WTC11 (cell line): ENCODE measurements around the gene NKAIN2. TPM values are rescaled to one million over a fixed set of nuclear protein-coding genes. Genes with fewer than 3 reads are reported as not detected.

ENCODE experiments used
- ATAC-seq: fragments of 200-7000 bp; cut with Tn5 transposase; 2 replicates; pipeline ENCODE4 v1.10.0; 2021; ENCODE audit warnings: mild to moderate bottlenecking, moderate library complexity
- CTCF ChIA-PET: fragments of 300-600 bp; sonication (Branson Sonifier 250); formaldehyde crosslinking; loops from one replicate; lab custom pipeline; 2021; ENCODE audit warnings: antibody characterized with exemption; lab: Charles Lee
- POLR2A ChIA-PET: fragments of 350-600 bp; sonication (Branson Sonifier 250); formaldehyde crosslinking; loops from one replicate; lab custom pipeline; 2021; ENCODE audit warnings: antibody characterized with exemption; lab: Charles Lee
- DNase-seq: peaks from one replicate; pipeline ENCODE4 v3.0.0; 2021; ENCODE audit warnings: low spot score
- H3K27ac Mint-ChIP-seq: 2 replicates; pipeline ENCODE4 v1.8.0; 2021; ENCODE audit warnings: mixed read lengths
- H3K27me3 Mint-ChIP-seq: 2 replicates; pipeline ENCODE4 v1.8.0; 2021; ENCODE audit warnings: low read depth, mild to moderate bottlenecking, moderate library complexity, mixed read lengths
- H3K36me3 Mint-ChIP-seq: 2 replicates; pipeline ENCODE4 v1.8.0; 2021; ENCODE audit warnings: mixed read lengths
- H3K4me1 Mint-ChIP-seq: 2 replicates; pipeline ENCODE4 v1.8.0; 2022; ENCODE audit warnings: mixed read lengths
- H3K4me3 Mint-ChIP-seq: 2 replicates; pipeline ENCODE4 v1.8.0; 2021; ENCODE audit warnings: mild to moderate bottlenecking, moderate library complexity, mixed read lengths
- H3K9me3 Mint-ChIP-seq: 2 replicates; pipeline ENCODE4 v1.8.0; 2021; ENCODE audit warnings: mixed read lengths
- ATF1 ChIP-seq: sonication (generic); formaldehyde crosslinking; IDR thresholded peaks from 2 replicates; pipeline ENCODE4 v1.8.1; 2023; ENCODE audit warnings: mild to moderate bottlenecking, moderate library complexity, missing genetic modification reagents
- CBFB ChIP-seq: sonication (generic); formaldehyde crosslinking; IDR thresholded peaks from 2 replicates; pipeline ENCODE4 v1.8.1; 2022; ENCODE audit warnings: mild to moderate bottlenecking, low read depth, missing genetic modification reagents
- ESRRA ChIP-seq: sonication (generic); formaldehyde crosslinking; IDR thresholded peaks from 2 replicates; pipeline ENCODE4 v1.8.1; 2022; ENCODE audit warnings: mild to moderate bottlenecking, missing genetic modification reagents, borderline replicate concordance
- FOXJ3 ChIP-seq: sonication (generic); formaldehyde crosslinking; IDR thresholded peaks from 2 replicates; pipeline ENCODE4 v1.9.0; 2021; ENCODE audit warnings: missing genetic modification reagents, mild to moderate bottlenecking, borderline replicate concordance
- GTF2I ChIP-seq: fragments of 250-450 bp; sonication (Bioruptor Pico); conservative IDR thresholded peaks from 2 replicates; pipeline ENCODE4 v1.4.0; 2021; ENCODE audit warnings: mild to moderate bottlenecking
- HMGA2 ChIP-seq: fragments of 250-450 bp; sonication (Bioruptor Pico); IDR thresholded peaks from 2 replicates; pipeline ENCODE4 v1.4.0; 2021; ENCODE audit warnings: mild to moderate bottlenecking, moderate library complexity
- MXD4 ChIP-seq: fragments of 250-450 bp; sonication (Bioruptor Pico); IDR thresholded peaks from 2 replicates; pipeline ENCODE4 v1.8.0; 2021; ENCODE audit warnings: mild to moderate bottlenecking, moderate library complexity, borderline replicate concordance
- NR1H2 ChIP-seq: sonication (generic); formaldehyde crosslinking; IDR thresholded peaks from 2 replicates; pipeline ENCODE4 v1.9.0; 2021; ENCODE audit warnings: mild to moderate bottlenecking, moderate library complexity, missing genetic modification reagents
- OVOL2 ChIP-seq: fragments of 250-450 bp; sonication (Bioruptor Pico); IDR thresholded peaks from 2 replicates; pipeline ENCODE4 v1.9.0; 2021; ENCODE audit warnings: mild to moderate bottlenecking, borderline replicate concordance
- PRRX2 ChIP-seq: fragments of 250-450 bp; sonication (Bioruptor Pico); IDR thresholded peaks from 2 replicates; pipeline ENCODE4 v1.8.0; 2021; ENCODE audit warnings: mild to moderate bottlenecking
- SP1 ChIP-seq: sonication (generic); formaldehyde crosslinking; conservative IDR thresholded peaks from 2 replicates; pipeline ENCODE4 v1.8.1; 2022; ENCODE audit warnings: missing genetic modification reagents
- TP53 ChIP-seq: sonication (generic); formaldehyde crosslinking; IDR thresholded peaks from 2 replicates; pipeline ENCODE4 v1.8.1; 2023; ENCODE audit warnings: mild to moderate bottlenecking, missing genetic modification reagents
- ZNF138 ChIP-seq: sonication (generic); formaldehyde crosslinking; conservative IDR thresholded peaks from 2 replicates; pipeline ENCODE4 v1.8.1; 2022; ENCODE audit warnings: mild to moderate bottlenecking, moderate library complexity, missing genetic modification reagents
- ZNF396 ChIP-seq: fragments of 250-450 bp; sonication (Bioruptor Pico); IDR thresholded peaks from 2 replicates; pipeline ENCODE4 v1.8.0; 2021; ENCODE audit warnings: mild to moderate bottlenecking, moderate library complexity, borderline replicate concordance
- ZNF416 ChIP-seq: fragments of 250-450 bp; sonication (Bioruptor Pico); IDR thresholded peaks from 2 replicates; pipeline ENCODE4 v1.9.0; 2021; ENCODE audit warnings: mild to moderate bottlenecking, inconsistent platforms
- total RNA-seq: library from RNA; stranded (reverse); gene quantifications from 3 replicates; pipeline ENCODE4 v1.2.3, GENCODE V29; 2021
- TF ChIP-seq, protein P1 (sequence below): fragments of 200-600 bp; IDR thresholded peaks from 2 replicates; pipeline ENCODE4 v1.8.0; 2022; ENCODE audit warnings: antibody characterized with exemption
- TF ChIP-seq, protein P2 (sequence below): fragments of 250-450 bp; sonication (Bioruptor Pico); IDR thresholded peaks from 2 replicates; pipeline ENCODE4 v1.9.0; 2021; ENCODE audit warnings: moderate library complexity, mild to moderate bottlenecking, inconsistent platforms, borderline replicate concordance
- TF ChIP-seq, protein P3 (sequence below): sonication (generic); formaldehyde crosslinking; IDR thresholded peaks from 2 replicates; pipeline ENCODE4 v1.8.1; 2023; ENCODE audit warnings: mild to moderate bottlenecking, missing genetic modification reagents
- TF ChIP-seq, protein P4 (sequence below): sonication (generic); formaldehyde crosslinking; IDR thresholded peaks from 2 replicates; pipeline ENCODE4 v1.8.0; 2022; ENCODE audit warnings: mild to moderate bottlenecking, missing genetic modification reagents
- TF ChIP-seq, protein P5 (sequence below): sonication (generic); formaldehyde crosslinking; IDR thresholded peaks from 2 replicates; pipeline ENCODE4 v1.8.1; 2022; ENCODE audit warnings: low read depth, mild to moderate bottlenecking, moderate library complexity, missing genetic modification reagents, borderline replicate concordance

NKAIN2 gene
- total RNA-seq, 1 experiment from 2014 or later, result 0.33 TPM

DNA sequence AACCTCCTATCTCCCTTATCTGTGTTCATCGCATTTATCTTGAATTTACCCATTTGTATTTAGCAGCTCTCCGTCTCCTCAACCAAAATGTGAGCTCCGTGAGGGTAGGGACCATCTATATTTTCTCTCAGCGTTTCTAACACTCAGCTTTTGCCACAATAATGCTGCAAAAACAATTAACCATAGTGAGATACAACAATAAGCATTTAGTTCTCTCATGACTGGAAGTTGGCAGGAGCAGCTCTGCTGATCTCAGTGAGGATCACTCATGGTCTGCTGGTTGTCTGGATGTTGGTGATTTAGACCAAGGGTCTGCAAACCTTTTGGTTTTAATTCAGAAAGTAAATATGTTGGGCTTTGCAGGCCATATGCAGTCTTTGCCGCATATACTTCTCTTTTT lies 763.7 kb downstream of the NKAIN2 start:
- no peaks in the 10 kb centered on the region for H3K27me3 Mint-ChIP-seq
- POLR2A ChIA-PET, result no interaction called here
- H3K9me3 Mint-ChIP-seq, result peaks cover 47% of the 10 kb centered on the region

DNA sequence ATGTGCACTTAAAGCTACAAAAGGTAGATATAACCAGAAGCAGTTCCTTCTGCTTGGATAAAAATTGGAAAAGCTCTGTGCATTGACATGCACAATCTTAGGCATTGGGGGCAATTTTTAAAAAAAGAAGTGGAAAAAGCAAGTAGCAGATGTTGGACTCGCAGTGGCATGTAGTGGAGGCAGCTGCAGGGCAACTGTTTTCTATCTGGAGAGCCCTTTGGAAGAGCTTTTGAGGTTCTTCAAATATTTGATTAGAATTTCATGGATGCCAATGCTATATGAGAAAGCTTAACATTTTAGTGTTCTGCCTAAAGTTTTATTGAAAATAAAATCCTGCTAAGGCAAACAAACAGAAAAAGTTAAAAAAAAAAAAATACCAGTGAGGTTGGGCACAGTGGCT lies 770.3 kb downstream of the NKAIN2 start:
- CTCF ChIA-PET, result no interaction called here
- no peak overlapping the region for H3K27ac Mint-ChIP-seq
- H3K9me3 Mint-ChIP-seq, result peaks cover 33% of the 10 kb centered on the region
- TF ChIP-seq ZNF416 (CRISPR knock-in tag), result no peak
- no peak for TF ChIP-seq ESRRA
- no peak for TF ChIP-seq GTF2I (CRISPR knock-in tag)
- TF ChIP-seq, protein P1, sequence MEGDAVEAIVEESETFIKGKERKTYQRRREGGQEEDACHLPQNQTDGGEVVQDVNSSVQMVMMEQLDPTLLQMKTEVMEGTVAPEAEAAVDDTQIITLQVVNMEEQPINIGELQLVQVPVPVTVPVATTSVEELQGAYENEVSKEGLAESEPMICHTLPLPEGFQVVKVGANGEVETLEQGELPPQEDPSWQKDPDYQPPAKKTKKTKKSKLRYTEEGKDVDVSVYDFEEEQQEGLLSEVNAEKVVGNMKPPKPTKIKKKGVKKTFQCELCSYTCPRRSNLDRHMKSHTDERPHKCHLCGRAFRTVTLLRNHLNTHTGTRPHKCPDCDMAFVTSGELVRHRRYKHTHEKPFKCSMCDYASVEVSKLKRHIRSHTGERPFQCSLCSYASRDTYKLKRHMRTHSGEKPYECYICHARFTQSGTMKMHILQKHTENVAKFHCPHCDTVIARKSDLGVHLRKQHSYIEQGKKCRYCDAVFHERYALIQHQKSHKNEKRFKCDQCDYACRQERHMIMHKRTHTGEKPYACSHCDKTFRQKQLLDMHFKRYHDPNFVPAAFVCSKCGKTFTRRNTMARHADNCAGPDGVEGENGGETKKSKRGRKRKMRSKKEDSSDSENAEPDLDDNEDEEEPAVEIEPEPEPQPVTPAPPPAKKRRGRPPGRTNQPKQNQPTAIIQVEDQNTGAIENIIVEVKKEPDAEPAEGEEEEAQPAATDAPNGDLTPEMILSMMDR, result no peak
- TF ChIP-seq SP1, result no peak
- no peak for TF ChIP-seq TP53 (CRISPR knock-in tag)
- TF ChIP-seq, protein P2, sequence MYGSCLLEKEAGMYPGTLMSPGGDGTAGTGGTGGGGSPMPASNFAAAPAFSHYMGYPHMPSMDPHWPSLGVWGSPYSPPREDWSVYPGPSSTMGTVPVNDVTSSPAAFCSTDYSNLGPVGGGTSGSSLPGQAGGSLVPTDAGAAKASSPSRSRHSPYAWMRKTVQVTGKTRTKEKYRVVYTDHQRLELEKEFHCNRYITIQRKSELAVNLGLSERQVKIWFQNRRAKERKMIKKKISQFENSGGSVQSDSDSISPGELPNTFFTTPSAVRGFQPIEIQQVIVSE, result no peak
- H3K4me1 Mint-ChIP-seq, result no peaks in the 10 kb centered on the region
- H3K4me3 Mint-ChIP-seq, result no peak overlapping the region
- H3K27me3 Mint-ChIP-seq, result no peaks in the 10 kb centered on the region
- peaks cover 13% of the 10 kb centered on the region for H3K36me3 Mint-ChIP-seq
- no peak for DNase-seq
- no peak for ATAC-seq
- POLR2A ChIA-PET, result no interaction called here

More for the DNA sequence above, 763.7 kb downstream of the NKAIN2 start:
- H3K4me1 Mint-ChIP-seq, result no peaks in the 10 kb centered on the region; the same call in 1 of the 2 replicates
- H3K4me3 Mint-ChIP-seq, result no peak overlapping the region
- no peak for TF ChIP-seq ZNF138 (CRISPR knock-in tag)
- no peak for TF ChIP-seq FOXJ3
- TF ChIP-seq OVOL2, result no peak
- no peak for TF ChIP-seq ZNF396 (CRISPR knock-in tag)
- no peak for TF ChIP-seq ATF1
- TF ChIP-seq, protein P3, sequence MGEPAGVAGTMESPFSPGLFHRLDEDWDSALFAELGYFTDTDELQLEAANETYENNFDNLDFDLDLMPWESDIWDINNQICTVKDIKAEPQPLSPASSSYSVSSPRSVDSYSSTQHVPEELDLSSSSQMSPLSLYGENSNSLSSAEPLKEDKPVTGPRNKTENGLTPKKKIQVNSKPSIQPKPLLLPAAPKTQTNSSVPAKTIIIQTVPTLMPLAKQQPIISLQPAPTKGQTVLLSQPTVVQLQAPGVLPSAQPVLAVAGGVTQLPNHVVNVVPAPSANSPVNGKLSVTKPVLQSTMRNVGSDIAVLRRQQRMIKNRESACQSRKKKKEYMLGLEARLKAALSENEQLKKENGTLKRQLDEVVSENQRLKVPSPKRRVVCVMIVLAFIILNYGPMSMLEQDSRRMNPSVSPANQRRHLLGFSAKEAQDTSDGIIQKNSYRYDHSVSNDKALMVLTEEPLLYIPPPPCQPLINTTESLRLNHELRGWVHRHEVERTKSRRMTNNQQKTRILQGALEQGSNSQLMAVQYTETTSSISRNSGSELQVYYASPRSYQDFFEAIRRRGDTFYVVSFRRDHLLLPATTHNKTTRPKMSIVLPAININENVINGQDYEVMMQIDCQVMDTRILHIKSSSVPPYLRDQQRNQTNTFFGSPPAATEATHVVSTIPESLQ (CRISPR knock-in tag), result no peak
- TF ChIP-seq, protein P4, sequence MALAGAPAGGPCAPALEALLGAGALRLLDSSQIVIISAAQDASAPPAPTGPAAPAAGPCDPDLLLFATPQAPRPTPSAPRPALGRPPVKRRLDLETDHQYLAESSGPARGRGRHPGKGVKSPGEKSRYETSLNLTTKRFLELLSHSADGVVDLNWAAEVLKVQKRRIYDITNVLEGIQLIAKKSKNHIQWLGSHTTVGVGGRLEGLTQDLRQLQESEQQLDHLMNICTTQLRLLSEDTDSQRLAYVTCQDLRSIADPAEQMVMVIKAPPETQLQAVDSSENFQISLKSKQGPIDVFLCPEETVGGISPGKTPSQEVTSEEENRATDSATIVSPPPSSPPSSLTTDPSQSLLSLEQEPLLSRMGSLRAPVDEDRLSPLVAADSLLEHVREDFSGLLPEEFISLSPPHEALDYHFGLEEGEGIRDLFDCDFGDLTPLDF (CRISPR knock-in tag), result no peak
- TF ChIP-seq HMGA2 (CRISPR knock-in tag), result no peak
- TF ChIP-seq ZNF416 (CRISPR knock-in tag), result no peak
- no peak for TF ChIP-seq MXD4 (CRISPR knock-in tag)
- TF ChIP-seq CBFB (CRISPR knock-in tag), result no peak
- TF ChIP-seq, protein P5, sequence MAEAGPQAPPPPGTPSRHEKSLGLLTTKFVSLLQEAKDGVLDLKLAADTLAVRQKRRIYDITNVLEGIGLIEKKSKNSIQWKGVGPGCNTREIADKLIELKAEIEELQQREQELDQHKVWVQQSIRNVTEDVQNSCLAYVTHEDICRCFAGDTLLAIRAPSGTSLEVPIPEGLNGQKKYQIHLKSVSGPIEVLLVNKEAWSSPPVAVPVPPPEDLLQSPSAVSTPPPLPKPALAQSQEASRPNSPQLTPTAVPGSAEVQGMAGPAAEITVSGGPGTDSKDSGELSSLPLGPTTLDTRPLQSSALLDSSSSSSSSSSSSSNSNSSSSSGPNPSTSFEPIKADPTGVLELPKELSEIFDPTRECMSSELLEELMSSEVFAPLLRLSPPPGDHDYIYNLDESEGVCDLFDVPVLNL (CRISPR knock-in tag), result no peak
- no peak for TF ChIP-seq SP1
- no peak for TF ChIP-seq PRRX2 (CRISPR knock-in tag)
- TF ChIP-seq NR1H2 (CRISPR knock-in tag), result no peak
- TF ChIP-seq, all 79 proteins: peak for 0
- Mint-ChIP-seq H3K27ac (no peak overlapping the region), H3K36me3 (peaks cover 13% of the 10 kb centered on the region)
- ATAC-seq (no peak), DNase-seq (no peak)
- CTCF ChIA-PET, result no interaction called here
